Heart left ventricle (tissue), 13 donors: ENCODE data around the gene PIGO.

Experiments used
- POLR2A ChIP-seq, 2 donors: fragments of 450-650 bp; IDR thresholded peaks; one replicate each; pipeline ENCODE4 v1.6.1; 2017; ENCODE audit warnings: antibody characterized with exemption in 2 of 2, mild to moderate bottlenecking in 2 of 2, moderate library complexity in 2 of 2
- TF ChIP-seq, protein P1 (sequence below), 12 donors: fragments of 200-600 bp; sonication (generic) in 4 of 12; IDR thresholded peaks; one replicate each; pipeline versions ENCODE4 v1.5.0 to v1.8.0; 2018 to 2022; ENCODE audit warnings: antibody characterized with exemption in 12 of 12, mild to moderate bottlenecking in 5 of 12
- donor health status: ischemic (EF 13 %, LVEDD 7.1; RV severe dilation, severe dysfunction).
- donor health status: DM: no; HTN: yes; CAD: no.
- donor health status: DM: no; HTN: no; CAD: no.
- donor health status: ischemic (EF 25% LVEDD 6.9; RV normal size, moderate dysfunction).
- donor health status: ischemic (EF 25% LVEDD 5.7; RV mildly dilated, moderate dysfunction).
- donor health status: ischemic (EF 35%, LVEDD 5.7; RV mildly dilated, moderate dysfunction).
- donor health status: nonischemic (EF 11% LVEDD 7.7; RV severe dilation, severe dysfunction).
- donor health status: DM: yes; HTN: yes; CAD: no.
- donor health status: PGD.
- donor health status: ischemic (EF 29% LVEDD 5.4; RV normal size, mild dysfunction).
- donor health status: nonischemic (EF 23%, LVEDD 6.1; RV moderate dilation, normal function).

DNA sequence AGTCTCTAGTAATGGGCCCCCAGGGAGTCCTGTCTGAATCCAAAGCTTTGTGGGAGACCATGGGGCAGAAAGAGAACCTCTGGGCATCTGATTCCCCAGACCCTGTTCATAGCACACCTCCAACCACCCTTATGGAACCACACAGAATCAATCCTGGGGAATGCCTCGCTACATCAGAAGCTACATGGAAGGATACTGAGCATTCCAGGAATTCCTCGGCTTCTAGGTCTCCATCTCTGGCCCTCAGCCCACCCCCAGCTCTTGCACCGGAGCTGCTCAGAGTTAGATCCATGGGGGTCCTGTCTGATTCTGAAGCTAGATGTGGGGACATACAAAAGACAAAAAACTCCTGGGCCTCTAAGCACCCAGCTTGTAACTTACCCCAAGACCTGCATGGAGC lies 52.3 kb downstream of the PIGO start:
- TF ChIP-seq, protein P1, sequence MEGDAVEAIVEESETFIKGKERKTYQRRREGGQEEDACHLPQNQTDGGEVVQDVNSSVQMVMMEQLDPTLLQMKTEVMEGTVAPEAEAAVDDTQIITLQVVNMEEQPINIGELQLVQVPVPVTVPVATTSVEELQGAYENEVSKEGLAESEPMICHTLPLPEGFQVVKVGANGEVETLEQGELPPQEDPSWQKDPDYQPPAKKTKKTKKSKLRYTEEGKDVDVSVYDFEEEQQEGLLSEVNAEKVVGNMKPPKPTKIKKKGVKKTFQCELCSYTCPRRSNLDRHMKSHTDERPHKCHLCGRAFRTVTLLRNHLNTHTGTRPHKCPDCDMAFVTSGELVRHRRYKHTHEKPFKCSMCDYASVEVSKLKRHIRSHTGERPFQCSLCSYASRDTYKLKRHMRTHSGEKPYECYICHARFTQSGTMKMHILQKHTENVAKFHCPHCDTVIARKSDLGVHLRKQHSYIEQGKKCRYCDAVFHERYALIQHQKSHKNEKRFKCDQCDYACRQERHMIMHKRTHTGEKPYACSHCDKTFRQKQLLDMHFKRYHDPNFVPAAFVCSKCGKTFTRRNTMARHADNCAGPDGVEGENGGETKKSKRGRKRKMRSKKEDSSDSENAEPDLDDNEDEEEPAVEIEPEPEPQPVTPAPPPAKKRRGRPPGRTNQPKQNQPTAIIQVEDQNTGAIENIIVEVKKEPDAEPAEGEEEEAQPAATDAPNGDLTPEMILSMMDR (IDR thresholded peaks at IDR 0.05) = no peak
- no peak for TF ChIP-seq POLR2A (IDR thresholded peaks at IDR 0.05)
